ENCODE data around the gene SLC9A5. TPM values are rescaled to one million over a fixed set of nuclear protein-coding genes. Genes with fewer than 3 reads are reported as not detected.

SLC9A5 gene
- total RNA-seq, 2 experiments from 2014 or later: 5.2 TPM

DNA sequence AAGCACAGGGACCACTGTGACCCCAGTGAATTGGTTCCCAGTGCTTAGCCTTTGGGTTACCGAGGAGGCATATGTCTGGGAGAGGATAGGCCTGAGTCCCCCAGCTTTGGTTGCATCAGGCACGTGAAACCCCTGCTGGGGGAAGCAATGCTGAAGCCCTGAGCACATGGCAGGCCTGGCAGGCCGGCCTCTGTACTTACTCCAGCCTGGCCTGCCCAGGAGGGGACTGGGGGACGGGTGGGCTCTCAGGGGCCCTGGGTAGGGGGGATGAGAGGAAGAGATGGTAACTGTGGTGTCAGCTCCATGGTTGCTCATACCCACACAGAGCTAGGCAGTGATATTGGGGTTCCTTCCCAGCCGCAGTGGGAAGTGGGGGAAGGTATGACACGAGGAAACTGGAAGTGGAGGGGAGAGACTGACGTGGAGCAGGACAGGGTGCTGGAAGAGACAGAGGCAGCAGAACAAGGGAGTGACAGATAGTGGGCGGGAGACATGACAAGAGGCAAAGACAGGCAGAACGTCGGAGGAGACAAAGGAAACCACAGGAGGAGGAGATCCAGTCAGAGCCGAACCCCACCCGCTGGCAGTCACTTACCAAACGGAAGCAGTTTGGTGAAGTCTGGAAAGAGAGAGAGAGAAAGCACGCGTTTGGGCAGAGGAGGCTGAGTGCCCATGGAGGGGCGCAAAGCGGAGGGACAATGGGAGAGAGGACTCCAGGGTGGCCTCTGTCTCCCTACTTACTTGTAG is 12.8 kb upstream of the SLC9A5 start:
- Mint-ChIP-seq H3K4me1 (ENCODE audit: low read depth) (peaks cover 4% of the 10 kb centered on the region), H3K27me3 (ENCODE audit: low read depth) (no peaks in the 10 kb centered on the region), H3K27ac (peak overlapping the region; percentile 78), H3K36me3 (ENCODE audit: low read depth) (peaks cover 35% of the 10 kb centered on the region), H3K9me3 (no peaks in the 10 kb centered on the region), H3K4me3 (peak overlapping the region; percentile 46)
- CTCF ChIA-PET: no interaction called here
- intact Hi-C loops (cut with micrococcal nuclease): loop anchor here (1.0 kb wide), 1 partner anchor 9 kb away; the partner anchor contains the start of gene TMEM208
- DNase-seq: no peak

GRCh38 chr16:67236563-67237395 is 12.0 kb upstream of the SLC9A5 start:
- peak overlapping the region; percentile 46 for H3K4me3 Mint-ChIP-seq
- no peaks in the 10 kb centered on the region for H3K27me3 Mint-ChIP-seq (ENCODE audit: low read depth)
- peaks cover 34% of the 10 kb centered on the region for H3K36me3 Mint-ChIP-seq (ENCODE audit: low read depth)
- CTCF ChIA-PET: no interaction called here
- H3K27ac Mint-ChIP-seq: peak overlapping the region; percentile 78
- no peaks in the 10 kb centered on the region for H3K9me3 Mint-ChIP-seq
- intact Hi-C loops (cut with micrococcal nuclease): loop anchor here (1.0 kb wide), 1 partner anchor 9 kb away; the partner anchor contains the start of gene TMEM208
- H3K4me1 Mint-ChIP-seq (ENCODE audit: low read depth): peaks cover 10% of the 10 kb centered on the region
- peak; percentile 83 for DNase-seq

DNA sequence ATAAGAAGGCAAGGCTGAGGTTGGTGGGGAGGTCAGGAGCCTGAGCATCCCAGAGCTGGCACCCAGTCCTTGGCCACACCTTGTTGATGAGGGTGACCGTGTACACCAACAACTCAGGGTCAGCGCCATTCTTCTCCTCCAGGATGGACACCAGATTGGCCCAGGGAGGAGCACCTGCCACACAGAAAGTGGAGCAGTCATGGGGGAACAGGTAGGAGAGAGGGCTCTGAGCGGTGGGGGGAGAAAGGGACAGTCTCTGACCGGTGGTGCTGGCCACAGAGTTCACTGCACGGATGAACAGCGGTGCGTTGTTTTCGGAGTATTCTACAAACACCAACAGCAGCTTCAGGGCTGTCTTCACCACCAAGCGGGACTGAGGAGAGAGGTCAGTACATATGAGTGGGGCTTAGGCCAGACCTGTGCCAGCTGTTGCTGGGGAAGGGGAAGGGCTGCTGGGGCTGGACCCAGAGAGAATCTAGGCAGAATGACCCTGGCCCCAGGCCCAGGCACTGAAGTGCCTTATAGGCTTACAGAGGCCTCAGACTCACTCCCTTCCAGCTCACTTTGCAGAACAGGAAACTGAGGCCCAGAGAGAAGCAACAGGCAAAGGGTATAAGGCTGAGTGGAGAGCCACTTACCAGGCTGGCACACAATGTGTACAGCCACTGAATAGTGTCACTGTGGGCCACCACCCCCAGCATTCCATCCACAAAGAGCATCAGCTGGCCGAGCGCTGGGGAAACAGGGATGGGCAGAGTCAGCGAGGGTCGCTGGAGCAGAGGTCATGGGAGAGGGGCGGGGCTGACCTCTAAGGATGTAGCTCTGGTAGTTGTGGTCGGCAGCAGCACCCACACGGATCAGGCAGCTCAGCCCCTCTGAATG is 11.1 kb upstream of the SLC9A5 start:
- Mint-ChIP-seq H3K9me3 (no peaks in the 10 kb centered on the region), H3K27ac (peak overlapping the region; percentile 50), H3K4me3 (no peak overlapping the region), H3K36me3 (ENCODE audit: low read depth) (peaks cover 31% of the 10 kb centered on the region), H3K27me3 (ENCODE audit: low read depth) (no peaks in the 10 kb centered on the region), H3K4me1 (ENCODE audit: low read depth) (peaks cover 15% of the 10 kb centered on the region)
- intact Hi-C loops (cut with micrococcal nuclease): no loop called here
- CTCF ChIA-PET: interaction anchor here (1.7 kb wide), 1 partner anchor 10 kb away, joined by 8 read pairs; the partner anchor contains the start of gene TMEM208
- no peak for DNase-seq

GRCh38 chr16:67238278-67238575 is 10.6 kb upstream of the SLC9A5 start:
- Mint-ChIP-seq H3K9me3 (no peaks in the 10 kb centered on the region), H3K27me3 (ENCODE audit: low read depth) (no peaks in the 10 kb centered on the region), H3K27ac (no peak overlapping the region), H3K36me3 (ENCODE audit: low read depth) (peaks cover 27% of the 10 kb centered on the region), H3K4me1 (ENCODE audit: low read depth) (peaks cover 16% of the 10 kb centered on the region), H3K4me3 (no peak overlapping the region)
- CTCF ChIA-PET: interaction anchor here (1.7 kb wide), 1 partner anchor 11 kb away, joined by 8 read pairs; the partner anchor contains the start of gene TMEM208
- intact Hi-C loops (cut with micrococcal nuclease): no loop called here
- no peak for DNase-seq

DNA sequence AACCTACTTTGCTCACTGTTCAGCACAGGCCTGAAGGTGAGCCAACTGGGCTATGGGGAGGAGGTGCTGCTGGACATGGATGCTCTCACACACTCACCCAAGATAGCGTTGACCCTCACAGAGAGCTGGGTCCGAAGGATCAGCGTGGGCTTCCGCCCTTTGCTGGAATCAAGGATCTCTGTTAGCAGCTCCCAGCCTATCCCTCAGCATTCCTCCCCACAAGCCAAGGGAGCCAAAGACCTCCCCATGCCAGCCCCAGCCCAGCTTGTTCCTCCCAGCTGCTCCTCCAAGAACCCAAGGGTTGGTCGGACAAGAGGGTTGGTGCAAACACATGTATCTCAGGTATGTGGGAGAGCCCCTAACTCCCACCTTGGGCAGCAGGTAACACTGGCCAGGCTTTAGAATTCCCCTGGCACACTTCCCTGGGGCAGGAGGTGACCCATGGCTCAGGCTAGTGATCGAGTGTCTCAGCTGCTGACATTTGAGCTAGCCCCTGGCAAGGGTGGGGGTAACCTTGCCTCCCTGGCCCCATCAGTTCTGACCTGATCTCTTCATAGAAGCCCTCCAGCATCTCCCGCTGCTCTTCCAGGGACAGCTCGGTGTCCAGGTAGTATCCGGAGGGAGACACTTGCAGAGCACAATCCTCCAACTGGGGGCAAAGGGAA is 9.8 kb upstream of the SLC9A5 start:
- Mint-ChIP-seq H3K4me3 (no peak overlapping the region), H3K27me3 (ENCODE audit: low read depth) (no peaks in the 10 kb centered on the region), H3K9me3 (no peaks in the 10 kb centered on the region), H3K4me1 (ENCODE audit: low read depth) (peaks cover 23% of the 10 kb centered on the region), H3K36me3 (ENCODE audit: low read depth) (peaks cover 23% of the 10 kb centered on the region), H3K27ac (no peak overlapping the region)
- DNase-seq: no peak
- intact Hi-C loops (cut with micrococcal nuclease): no loop called here
- CTCF ChIA-PET: interaction anchor here (1.7 kb wide), 1 partner anchor 12 kb away, joined by 8 read pairs; the partner anchor contains the start of gene TMEM208

- H3K27ac Mint-ChIP-seq: no peak overlapping the region
- no peak overlapping the region for H3K4me3 Mint-ChIP-seq
- no peak for DNase-seq
- H3K27me3 Mint-ChIP-seq (ENCODE audit: low read depth): no peaks in the 10 kb centered on the region
- CTCF ChIA-PET: no interaction called here
- H3K4me1 Mint-ChIP-seq (ENCODE audit: low read depth): peaks cover 37% of the 10 kb centered on the region
- intact Hi-C loops (cut with micrococcal nuclease): loop anchor here (10.0 kb wide), 1 partner anchor 844 kb away; the partner anchor contains the start of gene NFATC3
- H3K9me3 Mint-ChIP-seq: no peaks in the 10 kb centered on the region
- peaks cover 21% of the 10 kb centered on the region for H3K36me3 Mint-ChIP-seq (ENCODE audit: low read depth)
Measured at GRCh38 chr16:67240506-67240905, 8.3 kb upstream of the SLC9A5 start.

- no peaks in the 10 kb centered on the region for H3K27me3 Mint-ChIP-seq (ENCODE audit: low read depth)
- peaks cover 17% of the 10 kb centered on the region for H3K36me3 Mint-ChIP-seq (ENCODE audit: low read depth)
- H3K9me3 Mint-ChIP-seq: no peaks in the 10 kb centered on the region
- no peak overlapping the region for H3K4me3 Mint-ChIP-seq
- H3K27ac Mint-ChIP-seq: peak overlapping the region; percentile 85
- intact Hi-C loops (cut with micrococcal nuclease): loop anchor here (10.0 kb wide), 1 partner anchor 844 kb away; the partner anchor contains the start of gene NFATC3
- DNase-seq: no peak
- CTCF ChIA-PET: interaction anchor here (0.8 kb wide), 1 partner anchor 14 kb away, joined by 4 read pairs; no protein-coding TSS in a partner anchor
- H3K4me1 Mint-ChIP-seq (ENCODE audit: low read depth): peaks cover 38% of the 10 kb centered on the region
Measured at GRCh38 chr16:67241008-67241900, 7.5 kb upstream of the SLC9A5 start.

DNA sequence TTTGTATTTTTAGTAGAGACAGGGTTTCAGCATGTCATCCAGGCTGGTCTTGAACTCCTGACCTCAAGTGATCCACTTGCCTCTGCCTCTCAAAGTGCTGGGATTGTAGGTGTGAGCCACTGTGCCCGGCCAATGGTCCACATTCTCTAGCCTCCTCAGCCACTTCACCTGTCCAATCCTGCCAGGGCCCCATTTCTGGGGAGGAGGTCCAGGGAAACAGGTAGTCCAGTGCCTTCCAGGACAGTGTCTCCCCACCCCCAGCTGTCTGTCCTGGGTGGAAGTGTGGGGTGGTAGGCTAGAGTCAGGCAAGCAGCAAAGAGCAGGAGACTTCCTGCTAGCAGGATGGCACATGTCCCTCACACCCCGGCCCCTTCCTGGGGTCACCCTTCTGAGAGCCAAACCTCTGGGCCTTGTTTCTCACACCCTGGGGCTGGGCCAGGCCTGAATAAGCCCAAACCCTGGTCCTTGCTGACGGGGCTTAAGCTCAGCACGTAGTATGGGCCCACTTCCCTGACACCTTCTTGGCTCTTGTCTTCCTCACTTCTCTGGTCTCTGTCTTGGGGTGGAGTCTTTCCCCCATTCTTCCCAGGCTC is 6.5 kb upstream of the SLC9A5 start:
- no peaks in the 10 kb centered on the region for H3K9me3 Mint-ChIP-seq
- intact Hi-C loops (cut with micrococcal nuclease): loop anchor here (10.0 kb wide), 1 partner anchor 843 kb away; the partner anchor contains the start of gene NFATC3
- no peak for DNase-seq
- no peaks in the 10 kb centered on the region for H3K27me3 Mint-ChIP-seq (ENCODE audit: low read depth)
- peak overlapping the region; percentile 54 for H3K27ac Mint-ChIP-seq
- no peak overlapping the region for H3K4me3 Mint-ChIP-seq
- CTCF ChIA-PET: interaction anchor here (0.8 kb wide), 1 partner anchor 15 kb away, joined by 4 read pairs; no protein-coding TSS in a partner anchor
- H3K36me3 Mint-ChIP-seq (ENCODE audit: low read depth): peaks cover 9% of the 10 kb centered on the region
- peaks cover 37% of the 10 kb centered on the region for H3K4me1 Mint-ChIP-seq (ENCODE audit: low read depth)

DNA sequence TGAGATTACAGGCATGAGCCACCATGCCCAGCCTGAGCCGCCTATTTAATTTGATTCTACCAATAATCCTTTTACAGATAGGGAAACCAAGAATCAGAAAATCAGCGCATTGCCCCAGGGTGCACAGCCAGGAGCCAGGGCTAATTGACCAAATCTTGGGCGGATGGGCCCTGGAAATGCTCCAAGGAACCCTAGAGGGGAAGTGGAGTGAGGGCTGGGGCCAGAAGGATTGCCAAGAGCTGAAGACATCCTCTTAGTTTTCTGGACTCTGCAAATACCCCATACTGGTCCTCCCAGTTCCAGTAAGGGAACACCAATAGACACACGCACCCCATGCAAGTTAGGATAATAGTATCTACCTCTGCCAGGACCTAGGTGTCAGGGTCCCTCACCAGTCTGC is 5.3 kb upstream of the SLC9A5 start:
- no peaks in the 10 kb centered on the region for H3K9me3 Mint-ChIP-seq
- H3K4me3 Mint-ChIP-seq: no peak overlapping the region
- intact Hi-C loops (cut with micrococcal nuclease): loop anchor here (10.0 kb wide), 1 partner anchor 841 kb away; the partner anchor contains the start of gene NFATC3
- peak overlapping the region; percentile 86 for H3K27ac Mint-ChIP-seq
- CTCF ChIA-PET: interaction anchor here (0.6 to 1.3 kb wide), 3 partner anchors 17 to 187 kb away, joined by 3 to 6 read pairs (median 3); partner anchors contain the start of genes HSD11B2 and TMEM208
- no peak for DNase-seq
- no peaks in the 10 kb centered on the region for H3K27me3 Mint-ChIP-seq (ENCODE audit: low read depth)
- peaks cover 46% of the 10 kb centered on the region for H3K4me1 Mint-ChIP-seq (ENCODE audit: low read depth)
- peaks cover 3% of the 10 kb centered on the region for H3K36me3 Mint-ChIP-seq (ENCODE audit: low read depth)

Measured in activated naive CD4-positive, alpha-beta T cell treated with anti-CD3 and anti-CD28 coated beads for 36 hours (primary cell).